H1 (cell line): Measurements from ENCODE around the gene EIF4E2. TPM values are rescaled to one million over a fixed set of nuclear protein-coding genes. Genes with fewer than 3 reads are reported as not detected.

Source experiments
- CTCF ChIA-PET: fragments of 300-600 bp; sonication (Branson Sonifier 250); formaldehyde crosslinking; loops from one replicate; lab custom pipeline; 2021; ENCODE audit not compliant: partially characterized antibody; lab: Charles Lee
- POLR2A ChIA-PET: fragments of 300-600 bp; sonication (Branson Sonifier 250); formaldehyde crosslinking; loops from one replicate; lab custom pipeline; 2021; ENCODE audit warnings: inconsistent platforms; ENCODE audit not compliant: partially characterized antibody; lab: Charles Lee
- DNase-seq, 2 experiments: peaks; one replicate each; pipeline versions ENCODE4 v3.0.0 to v3.0.0-alpha.2; 2010 to 2022; ENCODE audit warnings: low spot score in 2 of 2, low read depth in 1 of 2, mixed read lengths in 1 of 2
- FAIRE-seq: peaks from 2 replicates; lab custom pipeline; 2011; peaks lifted over from hg19 to GRCh38; lab: Jason Lieb, UNC
- H2AFZ ChIP-seq: 2 replicates; pipeline ENCODE4 v1.8.1; 2012; ENCODE audit warnings: low read length, inconsistent platforms
- H2AK5ac ChIP-seq: 2 replicates; pipeline ENCODE4 v1.6.1; 2013; ENCODE audit warnings: low read depth, low read length
- H2BK120ac ChIP-seq: replicated peaks from 2 replicates; pipeline ENCODE3; 2013; ENCODE audit warnings: low read depth, low read length, inconsistent platforms
- H2BK12ac ChIP-seq: 2 replicates; pipeline ENCODE4 v1.6.1; 2013; ENCODE audit warnings: low read depth, low read length
- H2BK15ac ChIP-seq: 2 replicates; pipeline ENCODE4 v1.6.1; 2013; ENCODE audit warnings: low read length
- H2BK20ac ChIP-seq: 2 replicates; pipeline ENCODE4 v1.6.1; 2013; ENCODE audit warnings: low read length
- H2BK5ac ChIP-seq: 2 replicates; pipeline ENCODE4 v1.6.1; 2013; ENCODE audit warnings: low read depth, low read length
- H3K14ac ChIP-seq: 2 replicates; pipeline ENCODE4 v1.6.1; 2013; ENCODE audit warnings: inconsistent platforms; ENCODE audit not compliant: insufficient read length
- H3K18ac ChIP-seq: 2 replicates; pipeline ENCODE4 v1.6.1; 2013; ENCODE audit warnings: low read length; ENCODE audit errors: extremely low read depth
- H3K23ac ChIP-seq: 2 replicates; pipeline ENCODE4 v1.6.1; 2013; ENCODE audit warnings: inconsistent platforms; ENCODE audit not compliant: insufficient read length
- H3K23me2 ChIP-seq: 2 replicates; pipeline ENCODE4 v1.6.1; 2013; ENCODE audit warnings: low read depth, low read length
- H3K27ac ChIP-seq: 2 replicates; pipeline ENCODE4 v1.6.1; 2011; ENCODE audit warnings: low read depth, low read length, inconsistent platforms
- H3K27me3 ChIP-seq, 4 experiments: replicated peaks in 1 of 4; 1 replicate in 1 of 4; 2 replicates in 3 of 4; pipeline versions ENCODE4 v1.6.1 to v1.8.1; 2011 to 2013; ENCODE audit warnings: low read length in 3 of 4, mild to moderate bottlenecking in 3 of 4, inconsistent platforms in 2 of 4, mixed read lengths in 2 of 4, moderate library complexity in 1 of 4; ENCODE audit not compliant: control insufficient read depth in 3 of 4, insufficient read depth in 3 of 4; ENCODE audit errors: extremely low read depth in 1 of 4
- H3K36me3 ChIP-seq, 4 experiments: 2 replicates each; pipeline versions ENCODE4 v1.6.1 to v1.8.1; 2011 to 2013; ENCODE audit warnings: mild to moderate bottlenecking in 4 of 4, low read length in 3 of 4, moderate library complexity in 2 of 4, control low read depth in 1 of 4, inconsistent platforms in 1 of 4; ENCODE audit not compliant: insufficient read depth in 4 of 4, control insufficient read depth in 2 of 4
- H3K4ac ChIP-seq: replicated peaks from 2 replicates; pipeline ENCODE3; 2013; ENCODE audit warnings: low read length, low read depth, mixed read lengths, inconsistent platforms; ENCODE audit not compliant: insufficient read length
- H3K4me1 ChIP-seq, 4 experiments: replicated peaks in 1 of 4; 1 replicate in 1 of 4; 2 replicates in 3 of 4; pipeline versions ENCODE4 v1.6.1 to v1.8.1; 2011 to 2013; ENCODE audit warnings: low read length in 3 of 4, inconsistent platforms in 2 of 4, mixed read lengths in 1 of 4; ENCODE audit not compliant: insufficient read depth in 4 of 4, control insufficient read depth in 3 of 4
- H3K4me2 ChIP-seq, 2 experiments: 2 replicates each; pipeline versions ENCODE4 v1.6.1 to v1.8.1; 2011 to 2013; ENCODE audit warnings: low read depth in 2 of 2, low read length in 2 of 2, control low read depth in 1 of 2, inconsistent platforms in 1 of 2, mild to moderate bottlenecking in 1 of 2; ENCODE audit not compliant: insufficient read depth in 1 of 2
- H3K4me3 ChIP-seq, 4 experiments: fragments of 200-600, 300-600 bp in 1 of 4; sonication (generic), shearing (Covaris generic), sonication (Bioruptor Twin) in 1 of 4; 2 replicates each; pipeline versions ENCODE4 v1.5.1 to v1.8.1; 2011 to 2016; ENCODE audit warnings: low read length in 4 of 4, low read depth in 3 of 4, control low read depth in 2 of 4, inconsistent platforms in 2 of 4, mild to moderate bottlenecking in 2 of 4, mixed read lengths in 1 of 4, moderate library complexity in 1 of 4; ENCODE audit not compliant: insufficient read depth in 2 of 4; ENCODE audit errors: extremely low read depth in 1 of 4
- H3K56ac ChIP-seq: replicated peaks from 2 replicates; pipeline ENCODE3; 2013; ENCODE audit warnings: low read depth, mild to moderate bottlenecking, mixed read lengths, low read length, inconsistent platforms; ENCODE audit not compliant: insufficient read length
- H3K79me1 ChIP-seq: 2 replicates; pipeline ENCODE4 v1.6.1; 2013; ENCODE audit warnings: low read depth, low read length, control low read depth
- H3K79me2 ChIP-seq, 2 experiments: 2 replicates each; pipeline versions ENCODE4 v1.6.1 to v1.8.1; 2012 to 2013; ENCODE audit warnings: low read length in 2 of 2, mild to moderate bottlenecking in 2 of 2, inconsistent platforms in 1 of 2; ENCODE audit not compliant: insufficient read depth in 2 of 2, control insufficient read depth in 1 of 2
- H3K9ac ChIP-seq, 4 experiments: replicated peaks in 1 of 4; 1 replicate in 1 of 4; 2 replicates in 3 of 4; pipeline versions ENCODE4 v1.6.1 to v1.8.1; 2011 to 2013; ENCODE audit warnings: low read depth in 3 of 4, low read length in 3 of 4, control low read depth in 2 of 4, mild to moderate bottlenecking in 2 of 4, moderate library complexity in 2 of 4, inconsistent platforms in 1 of 4; ENCODE audit errors: extremely low read depth in 1 of 4
- H3K9me3 ChIP-seq, 2 experiments: 2 replicates each; pipeline versions ENCODE4 v1.6.1 to v1.8.1; 2012 to 2013; ENCODE audit warnings: mild to moderate bottlenecking in 2 of 2, moderate library complexity in 2 of 2, control low read depth in 1 of 2, inconsistent platforms in 1 of 2, low read depth in 1 of 2, low read length in 1 of 2, mixed read lengths in 1 of 2; ENCODE audit not compliant: insufficient read depth in 2 of 2
- H4K20me1 ChIP-seq, 2 experiments: replicated peaks in 1 of 2; 2 replicates each; pipeline versions ENCODE3 to v1.8.1; 2011 to 2013; ENCODE audit warnings: inconsistent platforms in 2 of 2, low read length in 2 of 2, mild to moderate bottlenecking in 1 of 2; ENCODE audit not compliant: insufficient read depth in 2 of 2, control insufficient read depth in 1 of 2
- H4K5ac ChIP-seq: 2 replicates; pipeline ENCODE4 v1.6.1; 2013; ENCODE audit warnings: low read length, low read depth, mixed read lengths, inconsistent platforms; ENCODE audit not compliant: insufficient read length
- H4K8ac ChIP-seq: 2 replicates; pipeline ENCODE4 v1.8.0; 2013; ENCODE audit warnings: mild to moderate bottlenecking, moderate library complexity, low read length, inconsistent platforms; ENCODE audit not compliant: insufficient read depth; ENCODE audit errors: extremely low read depth
- H4K91ac ChIP-seq: replicated peaks from 2 replicates; pipeline ENCODE3; 2013; ENCODE audit warnings: low read length, mixed read lengths, inconsistent platforms; ENCODE audit not compliant: insufficient read length
- CBX8 ChIP-seq: fragments of 300-800, 300-1000 bp; sonication (generic); IDR thresholded peaks from 2 replicates; pipeline ENCODE4 v1.7.1; 2016; ENCODE audit warnings: low read depth, low read length, borderline replicate concordance
- CHD2 ChIP-seq: IDR thresholded peaks from 2 replicates; pipeline ENCODE4 v1.6.1; 2012; ENCODE audit warnings: low read length, improper control_type of control experiment
- CTBP2 ChIP-seq: IDR thresholded peaks from 2 replicates; pipeline ENCODE4 v1.7.0; 2011; ENCODE audit warnings: borderline replicate concordance, mild to moderate bottlenecking, moderate library complexity, mixed read lengths, low read length; ENCODE audit not compliant: insufficient read depth, insufficient read length
- EP300 ChIP-seq, 2 experiments: IDR thresholded peaks; 1 replicate in 1 of 2; 2 replicates in 1 of 2; pipeline ENCODE4 v1.6.1; 2011 to 2012; ENCODE audit warnings: low read depth in 2 of 2, low read length in 2 of 2, mild to moderate bottlenecking in 2 of 2, borderline replicate concordance in 1 of 2, inconsistent platforms in 1 of 2, moderate library complexity in 1 of 2
- MAFK ChIP-seq: IDR thresholded peaks from 2 replicates; pipeline ENCODE4 v1.6.1; 2012; ENCODE audit warnings: low read depth, mild to moderate bottlenecking, improper control_type of control experiment, low read length
- RBBP5 ChIP-seq: IDR thresholded peaks from 2 replicates; pipeline ENCODE4 v1.7.1; 2012; ENCODE audit warnings: low read depth, mild to moderate bottlenecking, inconsistent platforms, low read length, moderate library complexity, borderline replicate concordance
- RXRA ChIP-seq: IDR thresholded peaks from 2 replicates; pipeline ENCODE4 v1.6.1; 2011; ENCODE audit warnings: low read depth, mild to moderate bottlenecking, low read length, moderate library complexity; ENCODE audit not compliant: insufficient read depth
- SIN3A ChIP-seq, 2 experiments: IDR thresholded peaks in 1 of 2; conservative IDR thresholded peaks in 1 of 2; 2 replicates each; pipeline ENCODE4 v1.6.1; 2011 to 2012; ENCODE audit warnings: low read length in 2 of 2, improper control_type of control experiment in 1 of 2, low read depth in 1 of 2, mild to moderate bottlenecking in 1 of 2
- WGBS, 2 experiments: shearing (Covaris generic) in 1 of 2; methylation state at CpG; one replicate each; pipeline versions ENCODE4 v1.1.6 to v1.1.7; 2013 to 2015; ENCODE audit warnings: low lambda C conversion rate in 2 of 2, mixed read lengths in 2 of 2, inconsistent platforms in 1 of 2, low coverage in 1 of 2, missing lambda C conversion rate in 1 of 2; ENCODE audit not compliant: insufficient replicate concordance in 2 of 2, insufficient coverage in 1 of 2, insufficient read length in 1 of 2; ENCODE audit errors: extremely low coverage in 1 of 2, missing lambda C conversion rate in 1 of 2; 5-methylcytosine and 5-hydroxymethylcytosine counted together
- polyA plus RNA-seq, 7 experiments: library from polyadenylated mRNA; depleted of rRNA in 3 of 7; stranded (reverse) in 5 of 7; unstranded in 2 of 7; fragments of >200 nt in 5 of 7; fragments of 200-250 nt in 2 of 7; gene quantifications; 1 replicate in 5 of 7; 2 replicates in 1 of 7; 4 replicates in 1 of 7; pipeline versions ENCODE4 v1.2.1 to v1.2.3, GENCODE V29; 2011 to 2013; ENCODE audit warnings: missing spikeins in 2 of 7, mixed read lengths in 2 of 7
- total RNA-seq: library from RNA; stranded (reverse); fragmentation: NEBNext Ultra II Directional; extraction: Animal tissue kit (Norgen Biotek cat#: 25700); gene quantifications from 2 replicates; pipeline ENCODE4 v1.2.1, GENCODE V29; 2021
- TF ChIP-seq, protein P1 (sequence below): IDR thresholded peaks from 2 replicates; pipeline ENCODE4 v1.6.1; 2012; ENCODE audit warnings: low read length, inconsistent platforms

EIF4E2 gene
- total and polyA plus RNA-seq, 2 of the 8 experiments (the other 6 are each of a cell fraction or from before 2014, with no cell fraction given): 39.4 to 114 TPM

DNA sequence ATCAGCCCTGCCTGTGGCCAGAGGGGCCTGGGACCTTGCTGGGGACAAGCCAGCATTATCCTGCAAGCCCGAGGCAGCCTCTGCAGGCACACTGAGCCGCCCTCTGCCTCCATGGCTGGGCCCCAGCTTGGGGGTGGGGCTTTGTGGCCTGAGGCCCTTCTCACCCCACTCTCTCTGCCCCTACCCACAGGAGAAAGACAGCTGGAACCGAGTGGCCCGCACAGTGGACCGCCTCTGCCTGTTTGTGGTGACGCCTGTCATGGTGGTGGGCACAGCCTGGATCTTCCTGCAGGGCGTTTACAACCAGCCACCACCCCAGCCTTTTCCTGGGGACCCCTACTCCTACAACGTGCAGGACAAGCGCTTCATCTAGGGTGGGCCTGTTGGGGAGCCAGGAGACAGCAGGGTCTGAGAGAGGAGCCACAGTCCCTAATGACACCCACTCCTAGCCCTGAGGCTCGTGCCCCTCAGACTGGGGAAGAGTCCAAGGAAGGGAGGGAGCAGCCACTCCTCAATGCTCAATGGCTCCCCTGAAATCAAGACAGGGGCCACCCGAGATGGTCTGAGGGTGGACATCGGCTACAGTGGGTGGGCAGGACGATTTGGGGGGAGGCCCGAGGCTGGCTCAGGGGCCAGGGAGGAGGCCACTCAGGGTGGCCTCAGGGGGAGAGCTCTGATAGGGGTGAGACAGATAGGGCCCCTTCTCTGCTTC is 15.4 kb upstream of the EIF4E2 start:
- no peak overlapping the region for H3K56ac ChIP-seq
- 0 out of 2 replicates have a peak, but pooled peaks cover 1% of the 10 kb centered on the region for H3K23me2 ChIP-seq
- no peak overlapping the region for H2BK5ac ChIP-seq
- no peak overlapping the region for H3K27ac ChIP-seq
- no peak overlapping the region for H4K91ac ChIP-seq
- no peaks in the 10 kb centered on the region for H3K79me1 ChIP-seq
- no peak overlapping the region for H2AFZ ChIP-seq
- no peak overlapping the region for H3K23ac ChIP-seq
- DNase-seq: no peak
- H2BK120ac ChIP-seq: no peak overlapping the region
- H4K20me1 ChIP-seq: no peaks in the 10 kb centered on the region
- no peak overlapping the region for H3K9ac ChIP-seq
- 0 out of 4 replicates have a peak, but pooled peaks cover 0 to 5% of the 10 kb centered on the region in 2 experiments for H3K9me3 ChIP-seq
- WGBS, 2 experiments: 90% methylated on average over 14 of the region's 14 CpGs; no CpG with 5 or more reads in 1 of the 2 experiments
- no peak overlapping the region for H3K18ac ChIP-seq
- H3K27me3 ChIP-seq: no peaks in the 10 kb centered on the region
- H3K4me2 ChIP-seq: no peak overlapping the region
- H3K79me2 ChIP-seq: no peaks in the 10 kb centered on the region
- peaks cover 0 to 20% (median 12%) of the 10 kb centered on the region in 4 experiments; a peak in 6 of 7 replicates for H3K4me1 ChIP-seq
- H2AK5ac ChIP-seq: no peak overlapping the region
- no peak overlapping the region for H4K5ac ChIP-seq
- POLR2A ChIA-PET: interaction anchor here (1.1 to 2.4 kb wide), 4 partner anchors 9 to 17 kb away, joined by 3 to 12 read pairs (median 4); partner anchors contain the start of gene CHRND
- peak overlapping the region; percentile 39; the same call in 1 of the 2 replicates for H2BK12ac ChIP-seq
- CTCF ChIA-PET: interaction anchor here (1.7 to 5.5 kb wide), 3 partner anchors 9 to 13 kb away, joined by 5 to 29 read pairs (median 23); partner anchors contain the start of genes CHRND and PRSS56
- no peak overlapping the region for H4K8ac ChIP-seq
- H2BK15ac ChIP-seq: no peak overlapping the region
- H2BK20ac ChIP-seq: no peak overlapping the region
- no peak overlapping the region for H3K4ac ChIP-seq
- H3K14ac ChIP-seq: no peak overlapping the region
- H3K36me3 ChIP-seq: no peaks in the 10 kb centered on the region
- no peak for FAIRE-seq
- no peak overlapping the region for H3K4me3 ChIP-seq
- TF ChIP-seq CBX8: no peak
- TF ChIP-seq RXRA: no peak
- no peak for TF ChIP-seq MAFK
- TF ChIP-seq, protein P1, sequence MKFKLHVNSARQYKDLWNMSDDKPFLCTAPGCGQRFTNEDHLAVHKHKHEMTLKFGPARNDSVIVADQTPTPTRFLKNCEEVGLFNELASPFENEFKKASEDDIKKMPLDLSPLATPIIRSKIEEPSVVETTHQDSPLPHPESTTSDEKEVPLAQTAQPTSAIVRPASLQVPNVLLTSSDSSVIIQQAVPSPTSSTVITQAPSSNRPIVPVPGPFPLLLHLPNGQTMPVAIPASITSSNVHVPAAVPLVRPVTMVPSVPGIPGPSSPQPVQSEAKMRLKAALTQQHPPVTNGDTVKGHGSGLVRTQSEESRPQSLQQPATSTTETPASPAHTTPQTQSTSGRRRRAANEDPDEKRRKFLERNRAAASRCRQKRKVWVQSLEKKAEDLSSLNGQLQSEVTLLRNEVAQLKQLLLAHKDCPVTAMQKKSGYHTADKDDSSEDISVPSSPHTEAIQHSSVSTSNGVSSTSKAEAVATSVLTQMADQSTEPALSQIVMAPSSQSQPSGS: no peak
- no peak for TF ChIP-seq CHD2
- no peak for TF ChIP-seq EP300 (IDR thresholded peaks at IDR 0.05; ENCODE audit: borderline replicate concordance in 1 of 2, low read depth in 2 of 2, low read length in 2 of 2)
- TF ChIP-seq SIN3A (conservative IDR thresholded peaks at IDR 0.05 in 1 of 2, IDR thresholded peaks at IDR 0.05 in 1 of 2; ENCODE audit: low read depth in 1 of 2, low read length in 2 of 2): no peak
- TF ChIP-seq RBBP5: no peak
- TF ChIP-seq CTBP2: no peak
